H1 (cell line): ENCODE results near the gene NR4A1.

Experiments
- CHD1 ChIP-seq: IDR thresholded peaks from 2 replicates; pipeline ENCODE4 v1.6.1; 2012; ENCODE audit warnings: low read depth, low read length, improper control_type of control experiment
- CTCF ChIP-seq, 3 experiments: IDR thresholded peaks; 1 replicate in 2 of 3; 2 replicates in 1 of 3; pipeline versions ENCODE4 v1.5.1 to v1.6.1; 2011; ENCODE audit warnings: low read length in 3 of 3, mild to moderate bottlenecking in 3 of 3, inconsistent platforms in 2 of 3, low read depth in 1 of 3, moderate library complexity in 1 of 3; ENCODE audit not compliant: insufficient read depth in 1 of 3; ENCODE audit errors: control extremely low read depth in 1 of 3
- NRF1 ChIP-seq: IDR thresholded peaks from 2 replicates; pipeline ENCODE4 v1.6.1; 2011; ENCODE audit warnings: mild to moderate bottlenecking, low read depth, low read length, improper control_type of control experiment
- POLR2A ChIP-seq, 2 experiments: IDR thresholded peaks; 1 replicate in 1 of 2; 2 replicates in 1 of 2; pipeline ENCODE4 v1.6.1; 2011; ENCODE audit warnings: low read depth in 2 of 2, low read length in 2 of 2, mild to moderate bottlenecking in 2 of 2; ENCODE audit errors: control extremely low read depth in 1 of 2
- POLR2AphosphoS5 ChIP-seq: IDR thresholded peaks from 2 replicates; pipeline ENCODE4 v1.6.1; 2011; ENCODE audit warnings: low read depth, low read length
- TAF1 ChIP-seq: IDR thresholded peaks from 2 replicates; pipeline ENCODE4 v1.6.1; 2011; ENCODE audit warnings: mild to moderate bottlenecking, low read depth, low read length

- TF ChIP-seq TAF1 (no peak), NRF1 (no peak), CTCF (IDR thresholded peaks at IDR 0.05; ENCODE audit: control extremely low read depth in 1 of 3, insufficient read depth in 1 of 3, low read depth in 1 of 3, low read length in 3 of 3) (no peak), POLR2A (IDR thresholded peaks at IDR 0.05; ENCODE audit: control extremely low read depth in 1 of 2, low read depth in 2 of 2, low read length in 2 of 2) (no peak), CHD1 (no peak), POLR2AphosphoS5 (no peak)
These were observed 35.9 kb downstream of the NR4A1 start for GRCh38 chr12:52086944-52087835.
